22Rv1 (cell line): Measurements from ENCODE around the gene CPLANE2.
"Not testable (repeated sequence)": the region's sequence is repeated elsewhere in the genome, so short reads cannot be mapped to it uniquely, and the experiment has no call there.

Experiments used
- ZFX ChIP-seq: fragments of 450-650 bp; IDR thresholded peaks from 2 replicates; pipeline ENCODE4 v1.6.1; 2017; ENCODE audit warnings: antibody characterized with exemption, borderline replicate concordance
- TF ChIP-seq, protein P1 (sequence below): fragments of 450-650 bp; IDR thresholded peaks from 2 replicates; pipeline ENCODE4 v1.5.1; 2017; ENCODE audit warnings: mild to moderate bottlenecking

DNA sequence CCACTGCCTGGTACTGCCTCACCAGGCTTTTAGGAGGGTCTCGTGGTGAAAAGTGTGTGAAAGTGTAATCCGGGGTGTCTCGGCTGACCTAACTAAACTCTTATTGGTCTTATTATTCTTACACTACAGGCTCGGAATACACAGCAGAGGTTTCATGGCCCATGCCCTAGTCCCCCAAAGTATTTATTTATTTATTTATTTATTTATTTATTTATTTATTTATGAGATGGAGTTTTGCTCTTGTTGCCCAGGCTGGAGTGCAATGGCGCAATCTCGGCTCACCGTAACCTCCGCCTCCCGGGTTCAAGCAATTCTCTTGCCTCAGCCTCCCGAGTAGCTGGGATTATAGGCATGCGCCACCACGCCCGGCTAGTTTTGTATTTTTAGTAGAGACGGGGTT, 21.7 kb downstream of the CPLANE2 start:
- TF ChIP-seq, protein P1, sequence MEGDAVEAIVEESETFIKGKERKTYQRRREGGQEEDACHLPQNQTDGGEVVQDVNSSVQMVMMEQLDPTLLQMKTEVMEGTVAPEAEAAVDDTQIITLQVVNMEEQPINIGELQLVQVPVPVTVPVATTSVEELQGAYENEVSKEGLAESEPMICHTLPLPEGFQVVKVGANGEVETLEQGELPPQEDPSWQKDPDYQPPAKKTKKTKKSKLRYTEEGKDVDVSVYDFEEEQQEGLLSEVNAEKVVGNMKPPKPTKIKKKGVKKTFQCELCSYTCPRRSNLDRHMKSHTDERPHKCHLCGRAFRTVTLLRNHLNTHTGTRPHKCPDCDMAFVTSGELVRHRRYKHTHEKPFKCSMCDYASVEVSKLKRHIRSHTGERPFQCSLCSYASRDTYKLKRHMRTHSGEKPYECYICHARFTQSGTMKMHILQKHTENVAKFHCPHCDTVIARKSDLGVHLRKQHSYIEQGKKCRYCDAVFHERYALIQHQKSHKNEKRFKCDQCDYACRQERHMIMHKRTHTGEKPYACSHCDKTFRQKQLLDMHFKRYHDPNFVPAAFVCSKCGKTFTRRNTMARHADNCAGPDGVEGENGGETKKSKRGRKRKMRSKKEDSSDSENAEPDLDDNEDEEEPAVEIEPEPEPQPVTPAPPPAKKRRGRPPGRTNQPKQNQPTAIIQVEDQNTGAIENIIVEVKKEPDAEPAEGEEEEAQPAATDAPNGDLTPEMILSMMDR, result not testable (repeated sequence)
- TF ChIP-seq ZFX, result not testable (repeated sequence)
